Calu3 (cell line): ENCODE data around the gene DOK5. TPM values are rescaled to one million over a fixed set of nuclear protein-coding genes. Genes with fewer than 3 reads are reported as not detected.

Experiments
- BruUV-seq: library from RNA; stranded (reverse); fragments of 400-500 nt; replicated peaks from 2 replicates; lab custom pipeline; 2021; lab: Mats Ljungman, UMichigan
- CTCF ChIA-PET: fragments of 300-600 bp; sonication (Branson Sonifier 250); formaldehyde crosslinking; loops from one replicate; lab custom pipeline; 2022; ENCODE audit warnings: antibody characterized with exemption; lab: Charles Lee
- DNase-seq: peaks from one replicate; pipeline ENCODE4 v3.0.0; 2022
- H3K27ac Mint-ChIP-seq: one replicate; pipeline ENCODE4 v1.8.0; 2022; ENCODE audit warnings: mixed read lengths; ENCODE audit not compliant: unreplicated experiment
- H3K27me3 Mint-ChIP-seq: one replicate; pipeline ENCODE4 v1.8.0; 2022; ENCODE audit warnings: mixed read lengths; ENCODE audit not compliant: unreplicated experiment
- H3K36me3 Mint-ChIP-seq: one replicate; pipeline ENCODE4 v1.8.0; 2022; ENCODE audit warnings: mild to moderate bottlenecking, moderate library complexity, mixed read lengths; ENCODE audit not compliant: insufficient read depth, unreplicated experiment
- H3K4me1 Mint-ChIP-seq: one replicate; pipeline ENCODE4 v1.8.0; 2022; ENCODE audit warnings: mild to moderate bottlenecking, low read depth, mixed read lengths; ENCODE audit not compliant: unreplicated experiment
- H3K4me3 Mint-ChIP-seq: one replicate; pipeline ENCODE4 v1.8.0; 2022; ENCODE audit warnings: mild to moderate bottlenecking, low read depth, moderate library complexity, mixed read lengths; ENCODE audit not compliant: unreplicated experiment
- H3K9me3 Mint-ChIP-seq: one replicate; pipeline ENCODE4 v1.8.0; 2022; ENCODE audit warnings: low read depth, mixed read lengths; ENCODE audit not compliant: unreplicated experiment
- CTCF ChIP-seq: fragments of 200-600 bp; IDR thresholded peaks from one replicate; pipeline ENCODE4 v1.8.0; 2022; ENCODE audit warnings: antibody characterized with exemption; ENCODE audit not compliant: unreplicated experiment
- intact Hi-C: fragments of 100-400 bp; cut with micrococcal nuclease; formaldehyde crosslinking; loops from one replicate; pipeline ENCODE4 v1.10.0; 2022; ENCODE audit not compliant: unreplicated experiment
- total RNA-seq: library from RNA; stranded (reverse); gene quantifications from 2 replicates; pipeline ENCODE4 v1.2.3, GENCODE V29; 2022

The DOK5 gene
- total RNA-seq, 1 experiment from 2014 or later: 0.17 TPM

GRCh38 chr20:54526801-54527200, 51.4 kb downstream of the DOK5 start:
- Mint-ChIP-seq H3K36me3 (no peaks in the 10 kb centered on the region), H3K27ac (no peak overlapping the region), H3K4me3 (no peak overlapping the region), H3K9me3 (peaks cover 5% of the 10 kb centered on the region), H3K4me1 (no peaks in the 10 kb centered on the region), H3K27me3 (peaks cover 56% of the 10 kb centered on the region)
- intact Hi-C loops: no loop called here
- DNase-seq: no peak
- BruUV-seq: no TSS peak
- TF ChIP-seq CTCF: no peak
- CTCF ChIA-PET: interaction anchor here (0.5 kb wide), 1 partner anchor 1205 kb away, joined by 4 read pairs; no protein-coding TSS in a partner anchor

GRCh38 chr20:54532573-54532972, 57.2 kb downstream of the DOK5 start:
- BruUV-seq: no TSS peak
- no peak for DNase-seq
- intact Hi-C loops: no loop called here
- no peak overlapping the region for H3K4me3 Mint-ChIP-seq
- TF ChIP-seq CTCF: no peak
- no peak overlapping the region for H3K27ac Mint-ChIP-seq
- peaks cover 24% of the 10 kb centered on the region for H3K27me3 Mint-ChIP-seq
- H3K36me3 Mint-ChIP-seq: no peaks in the 10 kb centered on the region
- CTCF ChIA-PET: interaction anchor here (1.9 kb wide), 1 partner anchor 113 kb away, joined by 8 read pairs; no protein-coding TSS in a partner anchor
- H3K9me3 Mint-ChIP-seq: peaks cover 5% of the 10 kb centered on the region
- no peaks in the 10 kb centered on the region for H3K4me1 Mint-ChIP-seq

- intact Hi-C loops: no loop called here
- no peaks in the 10 kb centered on the region for H3K36me3 Mint-ChIP-seq
- no peak overlapping the region for H3K27ac Mint-ChIP-seq
- no peaks in the 10 kb centered on the region for H3K4me1 Mint-ChIP-seq
- CTCF ChIA-PET: interaction anchor here (0.5 to 1.9 kb wide), 2 partner anchors 112 to 283 kb away, joined by 3 to 8 read pairs; no protein-coding TSS in a partner anchor
- no peak overlapping the region for H3K4me3 Mint-ChIP-seq
- no TSS peak for BruUV-seq
- peaks cover 16% of the 10 kb centered on the region for H3K27me3 Mint-ChIP-seq
- TF ChIP-seq CTCF: no peak
- peaks cover 8% of the 10 kb centered on the region for H3K9me3 Mint-ChIP-seq
- DNase-seq: no peak
Observed at GRCh38 chr20:54534101-54534500, 58.7 kb downstream of the DOK5 start.

GRCh38 chr20:54535033-54535432, 59.6 kb downstream of the DOK5 start:
- intact Hi-C loops: no loop called here
- H3K4me1 Mint-ChIP-seq: no peaks in the 10 kb centered on the region
- no peaks in the 10 kb centered on the region for H3K36me3 Mint-ChIP-seq
- no peak for DNase-seq
- BruUV-seq: no TSS peak
- no peak overlapping the region for H3K4me3 Mint-ChIP-seq
- no peak overlapping the region for H3K27ac Mint-ChIP-seq
- TF ChIP-seq CTCF: no peak
- CTCF ChIA-PET: no interaction called here
- H3K9me3 Mint-ChIP-seq: peaks cover 8% of the 10 kb centered on the region
- peaks cover 16% of the 10 kb centered on the region for H3K27me3 Mint-ChIP-seq
